GM19025 (cell line): Measurements from ENCODE around the gene DCK.
"Not testable (repeated sequence)": the region's sequence is repeated elsewhere in the genome, so short reads cannot be mapped to it uniquely, and the experiment has no call there.

Experiments used
- ATAC-seq: cut with Tn5 transposase; IDR thresholded peaks from one replicate; pipeline ENCODE4 v1.9.1; 2021; ENCODE audit warnings: mild to moderate bottlenecking, low read depth, moderate library complexity; ENCODE audit not compliant: unreplicated experiment

Gene DCK

DNA sequence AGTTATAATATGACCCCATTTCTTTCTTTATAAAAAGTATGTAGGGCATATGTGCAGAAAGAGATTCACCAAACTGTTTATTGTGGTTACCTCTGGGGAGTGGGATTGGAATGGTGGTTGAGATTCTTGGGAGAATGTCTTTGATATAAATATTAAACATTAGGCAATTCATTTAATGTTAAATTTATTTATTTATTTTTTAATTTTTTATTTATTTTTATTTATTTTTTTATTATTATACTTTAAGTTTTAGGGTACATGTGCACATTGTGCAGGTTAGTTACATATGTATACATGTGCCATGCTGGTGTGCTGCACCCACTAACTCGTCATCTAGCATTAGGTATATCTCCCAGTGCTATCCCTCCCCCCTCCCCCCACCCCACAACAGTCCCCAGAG, 60.2 kb downstream of the DCK start:
- not testable (repeated sequence) for ATAC-seq

DNA sequence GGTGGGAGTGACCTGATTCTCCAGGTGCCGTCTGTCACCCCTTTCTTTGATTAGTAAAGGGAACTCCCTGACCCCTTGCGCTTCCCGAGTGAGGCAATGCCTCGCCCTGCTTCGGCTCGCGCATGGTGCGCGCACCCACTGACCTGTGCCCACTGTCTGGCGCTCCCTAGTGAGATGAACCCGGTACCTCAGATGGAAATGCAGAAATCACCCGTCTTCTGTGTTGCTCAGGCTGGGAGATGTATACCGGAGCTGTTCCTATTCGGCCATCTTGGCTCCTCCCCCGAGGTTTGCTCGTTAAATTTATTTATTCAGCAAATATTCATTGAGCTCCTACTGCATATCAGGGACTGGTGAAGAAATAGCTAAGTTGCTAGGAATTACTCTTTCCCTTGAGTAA, 66.1 kb downstream of the DCK start:
- not testable (repeated sequence) for ATAC-seq

DNA sequence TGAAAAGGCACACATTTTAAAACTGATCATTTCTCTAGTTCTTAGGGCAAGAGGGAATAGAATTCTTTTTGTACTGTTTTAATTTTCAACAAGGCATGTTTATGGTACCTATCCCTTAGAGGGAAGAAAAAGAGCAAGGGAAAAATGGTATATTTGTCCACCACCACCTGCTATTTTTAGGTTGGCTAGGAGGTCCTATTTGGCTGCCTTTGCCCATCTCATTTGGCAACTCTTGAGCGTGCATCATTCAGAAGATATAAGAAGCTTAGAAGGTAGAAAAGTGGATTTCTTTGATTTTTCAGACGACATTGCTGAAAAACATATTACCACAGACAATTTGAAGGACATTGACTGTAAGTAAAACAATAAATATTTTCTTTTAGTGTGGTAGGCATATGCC, 69.0 kb downstream of the DCK start:
- ATAC-seq: no peak

DNA sequence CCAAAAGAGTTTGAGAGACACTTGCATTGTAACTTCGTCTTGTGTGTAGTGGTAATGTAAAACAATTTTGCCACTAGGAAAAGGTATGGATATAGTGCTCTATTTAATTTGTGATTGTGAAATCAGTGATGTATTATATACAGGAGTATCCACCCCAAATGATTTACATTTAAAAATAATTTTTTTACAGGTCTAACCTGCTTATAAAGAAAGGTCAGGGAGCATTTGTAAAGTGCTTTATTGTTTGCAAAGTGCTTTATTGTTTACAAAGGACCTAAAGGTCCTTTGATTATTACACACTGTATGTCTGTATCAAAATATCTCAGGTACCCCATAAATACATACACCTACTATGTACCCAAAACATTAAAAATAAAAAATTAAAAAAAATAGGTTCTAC, 70.3 kb downstream of the DCK start:
- no peak for ATAC-seq

DNA sequence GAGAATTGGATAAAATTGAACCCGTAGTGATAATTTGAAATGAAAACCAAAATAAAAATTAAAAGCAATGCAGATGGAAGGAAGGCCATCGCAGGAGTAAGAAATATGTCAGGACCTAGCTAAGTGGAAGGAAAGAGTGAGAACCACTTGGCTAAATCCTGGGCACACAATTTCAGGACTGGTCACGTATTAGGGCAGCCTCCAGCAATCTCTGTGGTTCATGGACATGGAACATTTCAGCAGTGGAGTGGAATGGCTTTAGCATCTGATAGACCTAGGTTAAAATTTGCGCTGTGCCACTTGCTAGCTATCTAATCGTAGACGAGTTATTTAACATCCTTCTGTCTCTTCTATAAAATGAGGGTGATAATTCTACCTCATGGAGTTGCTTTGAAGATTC, 71.1 kb downstream of the DCK start:
- no peak for ATAC-seq

DNA sequence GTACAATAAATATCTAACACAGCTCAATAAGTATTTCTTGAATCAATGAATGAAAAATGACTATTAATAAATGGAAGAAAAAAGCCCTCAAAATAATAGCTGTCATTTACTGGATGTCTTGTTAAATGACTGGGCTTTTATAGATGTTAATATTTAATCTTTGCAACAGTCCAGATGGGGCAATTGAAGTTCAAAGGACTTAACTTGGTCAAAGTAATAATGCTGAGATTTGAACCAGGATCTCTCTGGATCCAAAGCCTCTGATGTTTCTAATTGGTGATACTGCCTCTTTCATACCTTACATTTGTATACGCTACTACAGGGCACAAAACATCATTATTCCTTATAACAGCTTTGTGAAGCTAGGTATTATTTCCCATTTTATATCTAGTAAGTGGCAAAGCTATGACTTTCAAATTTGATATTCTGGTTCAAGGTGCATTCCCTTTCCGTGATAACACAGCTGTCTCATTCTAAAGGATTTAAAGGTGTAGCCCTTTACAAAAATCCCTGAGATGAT, 72.6 kb downstream of the DCK start:
- no peak for ATAC-seq

DNA sequence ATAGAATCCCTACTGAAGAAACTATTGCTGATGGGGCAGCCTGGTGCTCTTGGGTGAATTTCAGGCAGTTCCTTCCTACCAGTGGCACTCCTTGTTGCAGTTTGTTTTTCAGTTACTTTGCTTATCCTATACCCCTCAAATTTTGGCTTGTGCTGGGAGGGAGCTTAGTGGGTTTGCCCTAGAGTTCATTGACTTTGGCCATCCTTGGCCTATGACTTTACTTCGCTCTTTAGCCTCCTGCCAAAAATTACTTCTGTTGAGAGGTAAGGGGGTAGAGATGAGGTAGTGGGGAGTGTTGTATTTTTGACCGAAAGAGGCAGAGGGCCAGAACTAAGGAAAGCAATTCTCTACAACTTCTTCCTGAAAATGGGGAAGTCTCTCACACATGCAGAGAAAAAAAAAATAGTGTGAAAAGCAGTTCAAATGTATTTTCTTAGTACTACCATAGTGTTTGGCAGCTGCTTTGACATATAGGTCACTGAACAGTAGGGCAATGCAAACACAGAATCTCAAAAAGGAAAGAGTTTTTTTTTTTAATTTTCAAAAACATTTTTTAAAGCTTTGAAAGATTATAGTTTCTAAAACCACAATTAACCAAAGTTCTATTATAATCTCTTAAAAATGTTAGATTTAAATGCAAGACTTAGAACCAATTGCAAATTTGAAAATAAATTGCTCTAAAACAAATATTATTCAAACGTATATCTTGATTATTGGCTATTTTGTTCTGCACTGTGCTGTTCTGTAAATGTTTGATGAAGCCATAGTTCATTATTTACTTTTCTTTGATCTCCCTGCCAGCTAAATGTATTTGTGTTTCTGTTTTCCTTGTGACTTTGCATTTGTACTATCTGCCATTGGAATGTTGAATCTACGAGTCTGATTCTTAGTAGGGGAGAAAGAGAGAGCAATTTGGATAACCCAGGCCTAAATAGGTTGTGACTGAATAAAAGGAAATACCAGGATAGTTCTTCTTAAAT, 73.6 kb downstream of the DCK start:
- ATAC-seq: no peak

DNA sequence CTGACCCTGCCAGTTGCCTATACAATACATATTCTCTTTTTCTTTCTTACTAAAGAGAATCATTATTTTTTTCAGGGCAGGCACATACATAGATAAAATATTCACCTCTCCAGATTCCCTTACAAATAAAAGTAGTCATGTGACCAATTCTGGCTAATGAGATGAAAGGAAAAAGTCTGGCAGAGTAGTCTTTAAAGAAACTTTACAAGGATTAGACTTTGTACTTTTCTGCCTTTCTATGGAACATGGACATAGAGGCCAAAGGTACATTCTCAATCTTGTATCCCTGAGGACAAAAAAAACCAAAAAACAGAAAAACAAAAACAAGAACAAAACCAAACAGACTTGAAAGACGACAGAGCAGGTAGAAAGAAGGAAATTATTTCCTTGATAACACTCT, 75.6 kb downstream of the DCK start:
- no peak for ATAC-seq

DNA sequence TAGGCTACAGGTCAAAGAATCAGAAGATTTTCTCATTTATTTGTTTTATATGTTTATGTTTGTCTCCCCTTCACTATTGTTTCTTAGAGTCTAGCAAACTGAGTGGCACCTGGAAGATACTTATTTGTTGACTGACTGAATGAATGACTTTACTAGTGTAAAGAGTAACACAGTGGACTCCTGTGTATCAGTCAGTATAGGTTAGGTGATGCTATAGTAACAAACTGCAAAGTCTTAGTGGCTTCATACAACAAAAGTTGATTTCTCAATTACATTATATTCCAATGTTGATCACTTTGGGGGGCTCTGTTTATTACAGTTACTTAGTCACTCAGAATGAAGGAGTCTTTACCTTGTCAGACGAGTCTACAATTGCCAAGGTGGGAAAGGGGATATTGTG, 76.6 kb downstream of the DCK start:
- ATAC-seq: no peak

DNA sequence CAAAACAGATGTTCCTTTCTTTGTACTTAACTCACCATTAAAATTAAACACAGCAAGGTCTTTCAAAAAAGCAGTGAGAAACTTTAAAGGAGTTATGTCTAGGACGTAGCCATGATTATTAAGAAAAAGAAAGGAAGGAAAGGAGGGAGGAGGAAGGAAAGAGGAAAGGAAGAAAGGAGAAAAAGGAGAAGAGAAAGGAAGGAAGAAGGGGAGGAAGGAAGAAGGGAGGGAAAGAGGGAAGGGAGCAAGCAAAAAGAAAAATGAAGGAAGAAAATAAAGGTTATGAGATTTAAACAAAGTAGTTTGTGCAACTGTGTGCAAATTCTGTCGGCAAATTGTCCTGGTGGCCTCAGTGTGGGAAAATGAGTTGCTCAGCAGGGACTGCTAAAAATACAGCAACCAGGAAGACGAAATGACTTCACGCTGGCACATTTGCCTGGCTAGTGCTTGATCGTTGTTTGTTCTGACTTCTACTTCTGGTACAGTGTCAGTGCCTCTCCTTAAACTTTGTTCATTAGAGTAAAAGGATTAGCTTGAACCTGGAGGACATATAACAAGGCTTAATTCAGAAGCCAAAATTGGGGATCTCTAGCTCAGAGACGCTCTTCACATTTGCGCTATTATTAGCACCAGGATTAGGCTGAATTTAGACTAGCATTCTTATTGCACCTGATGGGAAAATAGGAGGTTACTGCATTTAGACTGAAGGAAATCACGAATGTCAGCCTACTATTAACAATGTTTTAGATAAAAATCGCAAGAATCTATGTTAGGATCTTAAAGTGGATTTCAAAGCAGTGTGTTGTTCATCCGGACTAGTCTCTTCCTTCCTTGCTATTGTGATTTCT, 81.2 kb downstream of the DCK start:
- no peak for ATAC-seq
